ENCODE measurements around the gene PTPRE. TPM values are rescaled to one million over a fixed set of nuclear protein-coding genes. Genes with fewer than 3 reads are reported as not detected.

The PTPRE gene
- total RNA-seq, 2 experiments from 2014 or later: 19.9 to 22.3 TPM

- Mint-ChIP-seq H3K36me3 (ENCODE audit: low read depth) (no peaks in the 10 kb centered on the region), H3K27me3 (peaks cover 7% of the 10 kb centered on the region), H3K4me3 (no peak overlapping the region), H3K27ac (no peak overlapping the region), H3K9me3 (no peaks in the 10 kb centered on the region), H3K4me1 (ENCODE audit: low read depth) (peaks cover 3% of the 10 kb centered on the region)
- ATAC-seq: no peak
- no peak for DNase-seq
- ChIA-PET POLR2A (no interaction called here), CTCF (interaction anchor here (1.0 kb wide), 1 partner anchor 121 kb away, joined by 3 read pairs; no protein-coding TSS in a partner anchor)
- intact Hi-C loops (cut with micrococcal nuclease): no loop called here
- no peak for TF ChIP-seq CTCF (IDR thresholded peaks at IDR 0.05)
Observed at GRCh38 chr10:127890832-127891334, 16.0 kb upstream of the PTPRE start.

GRCh38 chr10:127892743-127893142 is 14.2 kb upstream of the PTPRE start, which contains the start of gene CLRN3:
Gene CLRN3, minus strand, starts transcription at chr10:127892941. Its CDS starts 157 bp downstream, at chr10:127892784.
- Mint-ChIP-seq H3K4me3 (no peak within 1 kb of the TSS), H3K9me3 (peaks cover 2% of the 10 kb centered on the region), H3K4me1 (ENCODE audit: low read depth) (peaks cover 3% of the 10 kb centered on the region), H3K27ac (no peak within 1 kb of the TSS), H3K27me3 (peaks cover 7% of the 10 kb centered on the region), H3K36me3 (ENCODE audit: low read depth) (no peaks in the 10 kb centered on the region)
- ATAC-seq: no peak
- intact Hi-C loops (cut with micrococcal nuclease): no loop called here
- no peak for TF ChIP-seq CTCF (IDR thresholded peaks at IDR 0.05)
- CTCF ChIA-PET: interaction anchor here (2.1 kb wide), 1 partner anchor 119 kb away, joined by 8 read pairs; no protein-coding TSS in a partner anchor
- POLR2A ChIA-PET: no interaction called here
- no peak for DNase-seq

- Mint-ChIP-seq H3K9me3 (peaks cover 5% of the 10 kb centered on the region), H3K36me3 (ENCODE audit: low read depth) (no peaks in the 10 kb centered on the region), H3K27ac (no peak overlapping the region), H3K27me3 (peaks cover 9% of the 10 kb centered on the region), H3K4me3 (no peak overlapping the region), H3K4me1 (ENCODE audit: low read depth) (peaks cover 3% of the 10 kb centered on the region)
- POLR2A ChIA-PET: interaction anchor here (0.6 kb wide), 1 partner anchor 107 kb away, joined by 3 read pairs; no protein-coding TSS in a partner anchor
- intact Hi-C loops (cut with micrococcal nuclease): no loop called here
- TF ChIP-seq CTCF (IDR thresholded peaks at IDR 0.05): no peak
- no peak for DNase-seq
- ATAC-seq: no peak
- CTCF ChIA-PET: interaction anchor here (1.1 kb wide), 1 partner anchor 12 kb away, joined by 3 read pairs; no protein-coding TSS in a partner anchor
Observed at GRCh38 chr10:127894146-127894545, 12.8 kb upstream of the PTPRE start.

- ChIA-PET POLR2A (no interaction called here), CTCF (no interaction called here)
- DNase-seq (no peak), ATAC-seq (no peak)
- Mint-ChIP-seq H3K27me3 (peaks cover 13% of the 10 kb centered on the region), H3K36me3 (ENCODE audit: low read depth) (no peaks in the 10 kb centered on the region), H3K4me3 (no peak overlapping the region), H3K4me1 (ENCODE audit: low read depth) (peaks cover 3% of the 10 kb centered on the region), H3K27ac (no peak overlapping the region), H3K9me3 (peaks cover 5% of the 10 kb centered on the region)
- intact Hi-C loops (cut with micrococcal nuclease): no loop called here
- no peak for TF ChIP-seq CTCF (IDR thresholded peaks at IDR 0.05)
Observed at GRCh38 chr10:127896590-127896989, 10.3 kb upstream of the PTPRE start.

- no peak for TF ChIP-seq CTCF (IDR thresholded peaks at IDR 0.05)
- intact Hi-C loops (cut with micrococcal nuclease): no loop called here
- H3K9me3 Mint-ChIP-seq: peaks cover 5% of the 10 kb centered on the region
- POLR2A ChIA-PET: no interaction called here
- no peak for ATAC-seq
- CTCF ChIA-PET: no interaction called here
- no peak overlapping the region for H3K4me3 Mint-ChIP-seq
- H3K4me1 Mint-ChIP-seq (ENCODE audit: low read depth): peaks cover 3% of the 10 kb centered on the region
- peaks cover 13% of the 10 kb centered on the region for H3K27me3 Mint-ChIP-seq
- DNase-seq: no peak
- no peaks in the 10 kb centered on the region for H3K36me3 Mint-ChIP-seq (ENCODE audit: low read depth)
- no peak overlapping the region for H3K27ac Mint-ChIP-seq
Observed at GRCh38 chr10:127897177-127897576, 9.7 kb upstream of the PTPRE start.

Measured in activated CD8-positive, alpha-beta T cell treated with anti-CD3 and anti-CD28 coated beads for 36 hours (primary cell).